Measurements from ENCODE around the gene PLEKHM2.

The PLEKHM2 gene

GRCh38 chr1:15700508-15700907, 16.4 kb downstream of the PLEKHM2 start:
- H3K4me3 ChIP-seq (replicated peaks in 1 of 2; ENCODE audit: low read depth in 2 of 2, low read length in 2 of 2), result no peak overlapping the region
- no peak for TF ChIP-seq CTCF (IDR thresholded peaks at IDR 0.05; ENCODE audit: low read depth, low read length)
- peak in 1 of 2 donors; percentile 86 for DNase-seq (ENCODE audit: low read depth in 2 of 2)

GRCh38 chr1:15701784-15702183, 17.7 kb downstream of the PLEKHM2 start:
- no peak for DNase-seq (ENCODE audit: low read depth in 2 of 2)
- TF ChIP-seq CTCF (IDR thresholded peaks at IDR 0.05; ENCODE audit: low read depth, low read length), result no peak
- no peak overlapping the region for H3K4me3 ChIP-seq (replicated peaks in 1 of 2; ENCODE audit: low read depth in 2 of 2, low read length in 2 of 2)

- H3K4me3 ChIP-seq (replicated peaks in 1 of 2; ENCODE audit: low read depth in 2 of 2, low read length in 2 of 2), result no peak overlapping the region
- TF ChIP-seq CTCF (IDR thresholded peaks at IDR 0.05; ENCODE audit: low read depth, low read length), result peak; percentile 45
These were observed 18.8 kb downstream of the PLEKHM2 start for GRCh38 chr1:15702722-15703550.

GRCh38 chr1:15703562-15703961, 19.4 kb downstream of the PLEKHM2 start:
- peak; percentile 87 to 96 for DNase-seq (ENCODE audit: low read depth in 2 of 2)
- TF ChIP-seq CTCF (IDR thresholded peaks at IDR 0.05; ENCODE audit: low read depth, low read length), result no peak
- H3K4me3 ChIP-seq (replicated peaks in 1 of 2; ENCODE audit: low read depth in 2 of 2, low read length in 2 of 2), result peak overlapping the region in 1 of 2 donors; percentile 8

More at GRCh38 chr1:15702722-15703550, 18.8 kb downstream of the PLEKHM2 start:
- DNase-seq (ENCODE audit: low read depth in 2 of 2), result peak in 1 of 2 donors; percentile 43

GRCh38 chr1:15704526-15705183, 20.5 kb downstream of the PLEKHM2 start:
- no peak overlapping the region for H3K4me3 ChIP-seq (replicated peaks in 1 of 2; ENCODE audit: low read depth in 2 of 2, low read length in 2 of 2)
- DNase-seq (ENCODE audit: low read depth in 2 of 2), result no peak
- TF ChIP-seq CTCF (IDR thresholded peaks at IDR 0.05; ENCODE audit: low read depth, low read length), result no peak

- no peak overlapping the region for H3K4me3 ChIP-seq (replicated peaks in 1 of 2; ENCODE audit: low read depth in 2 of 2, low read length in 2 of 2)
- TF ChIP-seq CTCF (IDR thresholded peaks at IDR 0.05; ENCODE audit: low read depth, low read length), result no peak
- no peak for DNase-seq (ENCODE audit: low read depth in 2 of 2)
These were observed 21.1 kb downstream of the PLEKHM2 start for GRCh38 chr1:15705184-15705566.
